H1 (cell line): ENCODE measurements around the gene DLST.

ENCODE experiments used
- EGR1 ChIP-seq: IDR thresholded peaks from 2 replicates; pipeline ENCODE4 v1.6.1; 2011; ENCODE audit warnings: low read depth, low read length, borderline replicate concordance
- POLR2A ChIP-seq, 2 experiments: IDR thresholded peaks; 1 replicate in 1 of 2; 2 replicates in 1 of 2; pipeline ENCODE4 v1.6.1; 2011; ENCODE audit warnings: low read depth in 2 of 2, low read length in 2 of 2, mild to moderate bottlenecking in 2 of 2; ENCODE audit errors: control extremely low read depth in 1 of 2
- TF ChIP-seq, protein P1 (sequence below): IDR thresholded peaks from 2 replicates; pipeline ENCODE4 v1.6.1; 2012; ENCODE audit warnings: inconsistent platforms
- TF ChIP-seq, protein P2 (sequence below), 3 experiments: IDR thresholded peaks; 1 replicate in 2 of 3; 2 replicates in 1 of 3; pipeline versions ENCODE4 v1.5.1 to v1.6.1; 2011; ENCODE audit warnings: low read length in 3 of 3, mild to moderate bottlenecking in 3 of 3, inconsistent platforms in 2 of 3, low read depth in 1 of 3, moderate library complexity in 1 of 3; ENCODE audit not compliant: insufficient read depth in 1 of 3; ENCODE audit errors: control extremely low read depth in 1 of 3

- TF ChIP-seq, protein P1, sequence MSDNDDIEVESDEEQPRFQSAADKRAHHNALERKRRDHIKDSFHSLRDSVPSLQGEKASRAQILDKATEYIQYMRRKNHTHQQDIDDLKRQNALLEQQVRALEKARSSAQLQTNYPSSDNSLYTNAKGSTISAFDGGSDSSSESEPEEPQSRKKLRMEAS = no peak
- TF ChIP-seq, protein P2, sequence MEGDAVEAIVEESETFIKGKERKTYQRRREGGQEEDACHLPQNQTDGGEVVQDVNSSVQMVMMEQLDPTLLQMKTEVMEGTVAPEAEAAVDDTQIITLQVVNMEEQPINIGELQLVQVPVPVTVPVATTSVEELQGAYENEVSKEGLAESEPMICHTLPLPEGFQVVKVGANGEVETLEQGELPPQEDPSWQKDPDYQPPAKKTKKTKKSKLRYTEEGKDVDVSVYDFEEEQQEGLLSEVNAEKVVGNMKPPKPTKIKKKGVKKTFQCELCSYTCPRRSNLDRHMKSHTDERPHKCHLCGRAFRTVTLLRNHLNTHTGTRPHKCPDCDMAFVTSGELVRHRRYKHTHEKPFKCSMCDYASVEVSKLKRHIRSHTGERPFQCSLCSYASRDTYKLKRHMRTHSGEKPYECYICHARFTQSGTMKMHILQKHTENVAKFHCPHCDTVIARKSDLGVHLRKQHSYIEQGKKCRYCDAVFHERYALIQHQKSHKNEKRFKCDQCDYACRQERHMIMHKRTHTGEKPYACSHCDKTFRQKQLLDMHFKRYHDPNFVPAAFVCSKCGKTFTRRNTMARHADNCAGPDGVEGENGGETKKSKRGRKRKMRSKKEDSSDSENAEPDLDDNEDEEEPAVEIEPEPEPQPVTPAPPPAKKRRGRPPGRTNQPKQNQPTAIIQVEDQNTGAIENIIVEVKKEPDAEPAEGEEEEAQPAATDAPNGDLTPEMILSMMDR (IDR thresholded peaks at IDR 0.05; ENCODE audit: control extremely low read depth in 1 of 3, insufficient read depth in 1 of 3, low read depth in 1 of 3, low read length in 3 of 3) = no peak
- TF ChIP-seq POLR2A (IDR thresholded peaks at IDR 0.05; ENCODE audit: control extremely low read depth in 1 of 2, low read depth in 2 of 2, low read length in 2 of 2) = no peak
- TF ChIP-seq EGR1 = no peak
These were observed 40.2 kb upstream of the DLST start for GRCh38 chr14:74841230-74842207.
